Naive thymus-derived CD4-positive, alpha-beta T cell (primary cell): ENCODE measurements around the gene ATF6. TPM values are rescaled to one million over a fixed set of nuclear protein-coding genes. Genes with fewer than 3 reads are reported as not detected.
A peak's percentile ranks its signal among the peaks of the same experiment; 100 is the strongest.

Experiments
- ATAC-seq: fragments of 150-1000 bp; cut with Tn5 transposase; 2 replicates; pipeline ENCODE4 v1.10.0; 2021; ENCODE audit warnings: mild to moderate bottlenecking, moderate library complexity
- CTCF ChIA-PET: fragments of 350-600 bp; sonication (Branson Sonifier 250); formaldehyde crosslinking; loops from one replicate; lab custom pipeline; 2021; ENCODE audit warnings: antibody characterized with exemption; lab: Charles Lee
- POLR2A ChIA-PET: fragments of 350-600 bp; sonication (Branson Sonifier 250); formaldehyde crosslinking; loops from one replicate; lab custom pipeline; 2021; ENCODE audit warnings: antibody characterized with exemption, inconsistent platforms; lab: Charles Lee
- DNase-seq, 9 donors: peaks; one replicate each; pipeline versions ENCODE4 v3.0.0 to v3.0.0-alpha.2; 2020 to 2022; ENCODE audit warnings: mixed read lengths in 1 of 9
- H3K27ac ChIP-seq: one replicate; pipeline ENCODE4 v1.7.0; 2013; ENCODE audit warnings: mild to moderate bottlenecking, low read depth, low read length, moderate library complexity
- H3K27me3 ChIP-seq, 2 donors: one replicate each; pipeline ENCODE4 v1.7.0; 2013; ENCODE audit warnings: low read length in 2 of 2, mild to moderate bottlenecking in 2 of 2, moderate library complexity in 2 of 2; ENCODE audit not compliant: control insufficient read depth in 2 of 2, insufficient read depth in 2 of 2
- H3K36me3 ChIP-seq, 3 experiments: 1 replicate in 2 of 3; 2 replicates in 1 of 3; pipeline ENCODE4 v1.7.0; 2013; ENCODE audit warnings: low read length in 3 of 3, mild to moderate bottlenecking in 3 of 3, moderate library complexity in 1 of 3; ENCODE audit not compliant: insufficient read depth in 3 of 3, control insufficient read depth in 2 of 3
- H3K4me1 ChIP-seq, 2 donors: one replicate each; pipeline ENCODE4 v1.7.0; 2013; ENCODE audit warnings: low read length in 2 of 2, mild to moderate bottlenecking in 2 of 2, moderate library complexity in 1 of 2; ENCODE audit not compliant: control insufficient read depth in 2 of 2, insufficient read depth in 2 of 2
- H3K4me3 ChIP-seq: 2 replicates; pipeline ENCODE4 v1.7.0; 2013; ENCODE audit warnings: mild to moderate bottlenecking, low read length
- H3K9me3 ChIP-seq, 3 experiments: 1 replicate in 2 of 3; 2 replicates in 1 of 3; pipeline ENCODE4 v1.7.0; 2013; ENCODE audit warnings: low read length in 3 of 3; ENCODE audit not compliant: control insufficient read depth in 2 of 3
- H3K27ac Mint-ChIP-seq, 9 donors: one replicate each; pipeline ENCODE4 v1.8.0; 2020 to 2022; ENCODE audit warnings: mixed read lengths in 9 of 9, mild to moderate bottlenecking in 8 of 9, moderate library complexity in 5 of 9, inconsistent platforms in 2 of 9
- H3K27me3 Mint-ChIP-seq, 5 donors: one replicate each; pipeline ENCODE4 v1.8.0; 2021 to 2022; ENCODE audit warnings: mixed read lengths in 5 of 5, mild to moderate bottlenecking in 1 of 5
- H3K36me3 Mint-ChIP-seq, 5 donors: one replicate each; pipeline ENCODE4 v1.8.0; 2020 to 2022; ENCODE audit warnings: mixed read lengths in 5 of 5, mild to moderate bottlenecking in 3 of 5, inconsistent platforms in 1 of 5
- H3K4me1 Mint-ChIP-seq, 7 donors: one replicate each; pipeline ENCODE4 v1.8.0; 2020 to 2022; ENCODE audit warnings: mixed read lengths in 7 of 7, mild to moderate bottlenecking in 3 of 7, inconsistent platforms in 1 of 7
- H3K4me3 Mint-ChIP-seq, 10 donors: one replicate each; pipeline ENCODE4 v1.8.0; 2020 to 2022; ENCODE audit warnings: mild to moderate bottlenecking in 10 of 10, mixed read lengths in 10 of 10, moderate library complexity in 6 of 10, inconsistent platforms in 2 of 10
- H3K9me3 Mint-ChIP-seq, 11 donors: one replicate each; pipeline ENCODE4 v1.8.0; 2020 to 2022; ENCODE audit warnings: mixed read lengths in 11 of 11, mild to moderate bottlenecking in 4 of 11, inconsistent platforms in 1 of 11, moderate library complexity in 1 of 11
- intact Hi-C, 2 donors: fragments of 100-400 bp; cut with micrococcal nuclease; formaldehyde crosslinking; loops; one replicate each; pipeline ENCODE4 v1.15.1; 2023
- polyA plus RNA-seq, 2 donors: library from polyadenylated mRNA; unstranded; fragments of 300-500 nt; fragmentation: Illumina TruSeq; gene quantifications; one replicate each; pipeline ENCODE4 v1.2.3, GENCODE V29; 2021
- total RNA-seq, 6 experiments: library from RNA in 5 of 6; stranded (reverse) in 5 of 6; gene quantifications; 1 replicate in 5 of 6; 2 replicates in 1 of 6; pipeline ENCODE4 v1.2.3 and lab custom pipeline; 2021 to 2026

ATF6 gene
- total and polyA plus RNA-seq, 7 experiments from 2014 or later = 17.9 to 27.5 (median 22.5) TPM

DNA sequence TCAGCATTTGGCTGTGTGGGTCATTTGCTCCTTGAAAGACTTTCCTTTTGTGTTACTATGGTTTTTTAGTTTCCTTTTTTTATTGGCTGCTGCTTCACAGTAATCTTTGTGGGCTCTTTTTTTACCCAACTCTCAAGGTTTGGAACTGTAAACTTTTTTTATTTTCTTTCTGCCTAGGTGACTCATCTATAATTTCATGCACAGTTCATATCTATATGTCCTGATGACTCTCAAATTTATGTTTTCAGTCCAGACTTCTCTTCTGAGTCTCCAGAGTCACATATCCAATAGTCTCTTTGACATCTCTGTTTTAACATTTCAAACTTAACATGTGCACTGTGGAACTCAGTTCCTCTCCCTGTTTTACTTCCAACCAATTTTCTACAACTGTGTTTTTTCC is 83.4 kb downstream of the ATF6 start:
- ChIA-PET CTCF (no interaction called here), POLR2A (no interaction called here)
- peaks cover 0 to 14% (median 0%) of the 10 kb centered on the region in 7 donors for H3K4me1 Mint-ChIP-seq
- Histone ChIP-seq H3K4me3 (no peak overlapping the region), H3K4me1 (no peaks in the 10 kb centered on the region), H3K27ac (no peak overlapping the region), H3K27me3 (no peaks in the 10 kb centered on the region), H3K36me3 (peaks cover 0 to 52% (median 8%) of the 10 kb centered on the region in 3 experiments), H3K9me3 (no peaks in the 10 kb centered on the region)
- H3K36me3 Mint-ChIP-seq = peaks cover 26 to 50% (median 39%) of the 10 kb centered on the region in 5 donors
- H3K9me3 Mint-ChIP-seq = no peaks in the 10 kb centered on the region
- ATAC-seq (no peak), DNase-seq (no peak)
- no peaks in the 10 kb centered on the region for H3K27me3 Mint-ChIP-seq
- H3K4me3 Mint-ChIP-seq = no peak overlapping the region
- intact Hi-C loops = no loop called here
- peak overlapping the region in 1 of 9 donors; percentile 76 for H3K27ac Mint-ChIP-seq

DNA sequence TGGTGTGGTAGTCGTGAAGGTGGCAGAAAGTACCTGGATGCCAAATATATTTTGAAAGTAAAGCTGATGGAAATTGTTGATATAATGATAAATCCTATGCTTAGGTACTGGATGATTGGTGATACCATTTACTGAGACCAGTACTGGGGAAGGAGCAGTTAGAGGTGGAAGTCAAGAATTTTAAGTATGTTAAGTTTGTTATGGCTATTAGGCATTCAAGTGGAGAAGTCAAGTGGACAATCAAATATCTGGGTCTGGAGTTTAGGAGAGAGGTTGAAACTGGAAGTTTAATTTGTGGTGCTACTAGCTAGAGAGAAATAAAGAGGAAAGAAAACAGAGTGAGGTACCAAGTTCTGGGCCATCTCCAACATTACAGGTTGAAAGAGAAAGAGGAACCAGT is 89.1 kb downstream of the ATF6 start:
- ChIA-PET CTCF (interaction anchor here (0.6 to 1.8 kb wide), 2 partner anchors 44 to 183 kb away, joined by 3 to 4 read pairs; no protein-coding TSS in a partner anchor), POLR2A (no interaction called here)
- H3K9me3 Mint-ChIP-seq = no peaks in the 10 kb centered on the region
- H3K4me1 ChIP-seq = no peaks in the 10 kb centered on the region
- DNase-seq (no peak), ATAC-seq (no peak)
- no peaks in the 10 kb centered on the region for H3K9me3 ChIP-seq
- peaks cover 0 to 14% (median 4%) of the 10 kb centered on the region in 7 donors for H3K4me1 Mint-ChIP-seq
- H3K4me3 ChIP-seq = no peak overlapping the region
- intact Hi-C loops = no loop called here
- no peaks in the 10 kb centered on the region for H3K27me3 Mint-ChIP-seq
- no peak overlapping the region for H3K27ac ChIP-seq
- H3K27ac Mint-ChIP-seq = peak overlapping the region in 4 of 9 donors; percentile 0 to 35 (median 20)
- H3K36me3 ChIP-seq = peaks cover 0 to 31% (median 8%) of the 10 kb centered on the region in 3 experiments
- peaks cover 33 to 73% (median 44%) of the 10 kb centered on the region in 5 donors for H3K36me3 Mint-ChIP-seq
- no peaks in the 10 kb centered on the region for H3K27me3 ChIP-seq
- H3K4me3 Mint-ChIP-seq = no peak overlapping the region

DNA sequence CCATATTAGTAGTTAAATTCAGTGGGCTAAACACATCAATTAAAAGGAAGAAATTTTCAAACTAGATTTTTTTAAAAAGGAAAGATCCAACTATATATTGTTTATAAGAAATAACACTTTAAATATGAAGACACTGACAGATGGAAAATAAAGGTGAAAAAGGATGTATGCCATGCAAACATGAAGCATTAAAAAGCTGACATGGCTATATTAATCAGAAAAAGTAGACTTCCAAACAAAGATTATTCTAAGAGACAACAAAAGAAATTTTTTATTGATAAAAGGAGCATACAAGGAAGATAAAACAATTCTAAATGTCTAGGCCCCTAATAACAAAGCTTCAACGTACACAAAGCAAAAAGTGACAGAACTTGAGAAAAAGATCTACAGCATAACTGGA is 92.2 kb downstream of the ATF6 start:
- Mint-ChIP-seq H3K27me3 (no peaks in the 10 kb centered on the region), H3K4me1 (peaks cover 0 to 14% (median 4%) of the 10 kb centered on the region in 7 donors), H3K9me3 (no peaks in the 10 kb centered on the region), H3K36me3 (peaks cover 25 to 62% (median 35%) of the 10 kb centered on the region in 5 donors), H3K4me3 (no peak overlapping the region), H3K27ac (peak overlapping the region in 2 of 9 donors; percentile 4 to 43)
- DNase-seq = no peak
- no peak for ATAC-seq
- intact Hi-C loops = no loop called here
- Histone ChIP-seq H3K27ac (no peak overlapping the region), H3K36me3 (peaks cover 0 to 17% (median 3%) of the 10 kb centered on the region in 3 experiments), H3K9me3 (no peaks in the 10 kb centered on the region), H3K27me3 (no peaks in the 10 kb centered on the region), H3K4me1 (no peaks in the 10 kb centered on the region), H3K4me3 (no peak overlapping the region)
- POLR2A ChIA-PET = interaction anchor here (0.6 to 1.0 kb wide), 2 partner anchors 47 to 539 kb away, joined by 3 to 4 read pairs; no protein-coding TSS in a partner anchor
- CTCF ChIA-PET = interaction anchor here (0.6 to 2.0 kb wide), 4 partner anchors 66 to 232 kb away, joined by 4 to 6 read pairs (median 4); partner anchors contain the start of gene OLFML2B

DNA sequence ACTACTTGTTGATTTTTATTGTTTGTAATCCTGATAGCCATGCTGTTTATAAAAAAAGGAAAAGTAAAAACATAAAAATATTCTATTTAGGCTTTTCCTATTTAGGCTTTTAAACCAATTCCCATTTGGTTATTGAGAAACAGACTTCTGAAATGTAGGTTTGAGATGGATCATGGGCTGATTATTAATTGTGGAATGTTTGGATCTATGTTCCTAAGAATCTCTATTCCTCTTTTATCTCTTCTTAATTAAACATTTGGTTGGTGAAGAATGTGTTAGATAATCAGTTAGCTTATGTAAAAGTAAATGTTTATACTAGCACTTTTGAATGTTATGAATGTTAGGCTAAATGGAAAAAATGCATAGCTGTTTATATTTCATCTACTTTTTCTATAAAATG is 97.4 kb downstream of the ATF6 start:
- H3K4me1 Mint-ChIP-seq = no peaks in the 10 kb centered on the region
- Histone ChIP-seq H3K9me3 (no peaks in the 10 kb centered on the region), H3K4me1 (no peaks in the 10 kb centered on the region), H3K27me3 (no peaks in the 10 kb centered on the region), H3K27ac (no peak overlapping the region), H3K36me3 (peaks cover 0 to 12% (median 3%) of the 10 kb centered on the region in 3 experiments), H3K4me3 (no peak overlapping the region)
- ATAC-seq (no peak), DNase-seq (no peak)
- H3K27me3 Mint-ChIP-seq = no peaks in the 10 kb centered on the region
- H3K36me3 Mint-ChIP-seq = peaks cover 10 to 49% (median 38%) of the 10 kb centered on the region in 5 donors
- H3K27ac Mint-ChIP-seq = no peak overlapping the region
- H3K9me3 Mint-ChIP-seq = no peaks in the 10 kb centered on the region
- ChIA-PET CTCF (interaction anchor here (0.5 to 7.0 kb wide), 8 partner anchors 15 to 1274 kb away, joined by 3 to 65 read pairs (median 4); partner anchors contain the start of gene OLFML2B), POLR2A (no interaction called here)
- no peak overlapping the region for H3K4me3 Mint-ChIP-seq
- intact Hi-C loops = loop anchor here (5.0 to 10.0 kb wide), 2 partner anchors 69 to 174 kb away; no protein-coding TSS in a partner anchor

DNA sequence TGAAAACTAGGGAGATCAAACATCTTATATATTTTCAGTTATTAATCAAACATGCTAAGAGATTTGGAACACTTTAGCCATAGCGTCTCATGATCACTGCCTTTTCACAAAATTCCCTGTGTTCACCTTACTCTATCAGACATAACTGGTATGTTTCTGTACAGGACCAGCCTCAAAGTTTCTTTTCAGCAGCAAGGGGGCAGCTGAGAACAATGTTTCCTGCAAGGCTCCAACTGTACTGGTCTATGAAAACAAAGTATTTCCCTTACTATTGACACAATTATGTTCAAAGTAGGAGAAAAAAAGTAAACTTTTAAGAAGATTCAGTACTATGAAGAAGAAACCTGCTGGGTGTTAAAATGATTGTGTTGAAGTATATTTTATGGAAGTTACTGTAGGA is 98.5 kb downstream of the ATF6 start:
- Histone ChIP-seq H3K4me3 (no peak overlapping the region), H3K4me1 (no peaks in the 10 kb centered on the region), H3K27me3 (no peaks in the 10 kb centered on the region), H3K27ac (no peak overlapping the region), H3K36me3 (peaks cover 0 to 12% (median 3%) of the 10 kb centered on the region in 3 experiments), H3K9me3 (no peaks in the 10 kb centered on the region)
- ATAC-seq (peak; percentile 37), DNase-seq (peak in 7 of 9 donors; percentile 2 to 46 (median 28))
- H3K9me3 Mint-ChIP-seq = no peaks in the 10 kb centered on the region
- no peaks in the 10 kb centered on the region for H3K27me3 Mint-ChIP-seq
- intact Hi-C loops = loop anchor here (1.0 to 10.0 kb wide), 4 partner anchors 70 to 173 kb away; no protein-coding TSS in a partner anchor
- no peak overlapping the region for H3K4me3 Mint-ChIP-seq
- ChIA-PET POLR2A (no interaction called here), CTCF (interaction anchor here (0.7 to 7.0 kb wide), 8 partner anchors 14 to 172 kb away, joined by 3 to 65 read pairs (median 4); partner anchors contain the start of gene OLFML2B)
- peaks cover 6 to 43% (median 33%) of the 10 kb centered on the region in 5 donors for H3K36me3 Mint-ChIP-seq
- peak overlapping the region in 2 of 9 donors; percentile 5 to 12 for H3K27ac Mint-ChIP-seq
- H3K4me1 Mint-ChIP-seq = no peaks in the 10 kb centered on the region

DNA sequence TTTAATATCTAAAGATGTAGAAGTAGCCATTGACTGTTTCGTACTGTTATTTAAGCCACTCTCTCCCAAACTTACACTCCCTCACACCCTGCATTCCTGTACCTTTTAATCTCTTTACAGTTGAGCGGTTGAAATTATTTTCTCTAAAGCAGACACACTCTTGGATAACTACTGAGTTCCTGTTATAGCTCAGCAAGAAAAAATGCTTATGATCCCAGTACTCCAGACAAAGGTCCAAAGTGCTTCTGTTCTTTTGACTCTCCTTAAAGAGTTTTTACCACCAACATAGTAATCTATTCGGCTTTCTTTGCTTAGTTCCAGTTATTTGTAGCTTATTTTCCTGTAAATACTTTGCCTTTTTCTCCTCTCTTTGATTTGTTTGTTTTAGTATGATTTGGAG is 100.1 kb downstream of the ATF6 start:
- Mint-ChIP-seq H3K36me3 (peaks cover 3 to 51% (median 34%) of the 10 kb centered on the region in 5 donors), H3K4me1 (no peaks in the 10 kb centered on the region), H3K9me3 (no peaks in the 10 kb centered on the region), H3K27me3 (no peaks in the 10 kb centered on the region), H3K27ac (no peak overlapping the region), H3K4me3 (no peak overlapping the region)
- no peaks in the 10 kb centered on the region for H3K9me3 ChIP-seq
- ChIA-PET CTCF (interaction anchor here (1.4 to 7.0 kb wide), 3 partner anchors 73 to 170 kb away, joined by 3 to 65 read pairs (median 5); partner anchors contain the start of gene OLFML2B), POLR2A (interaction anchor here (0.6 kb wide), 2 partner anchors 10 to 742 kb away, joined by 3 to 6 read pairs; no protein-coding TSS in a partner anchor)
- H3K4me1 ChIP-seq = no peaks in the 10 kb centered on the region
- H3K4me3 ChIP-seq = no peak overlapping the region
- peaks cover 0 to 12% (median 0%) of the 10 kb centered on the region in 3 experiments for H3K36me3 ChIP-seq
- ATAC-seq = no peak
- intact Hi-C loops = loop anchor here in 1 of 2 donors (10.0 kb wide), 1 partner anchor 71 kb away; no protein-coding TSS in a partner anchor
- H3K27ac ChIP-seq = no peak overlapping the region
- no peak for DNase-seq
- no peaks in the 10 kb centered on the region for H3K27me3 ChIP-seq
